Stimulated activated naive CD8-positive, alpha-beta T cell treated with anti-CD3 and anti-CD28 coated beads, Interleukin-15, Interleukin-2, amounts not matched to agents 100 ng/mL and 50 ng/mL, for 24 hours (primary cell): ENCODE results near the gene IWS1.
"Not testable (repeated sequence)": the region's sequence is repeated elsewhere in the genome, so short reads cannot be mapped to it uniquely, and the experiment has no call there.

Source experiments
- H3K27ac Mint-ChIP-seq: one replicate; pipeline ENCODE4 v1.8.0; 2021; ENCODE audit warnings: mild to moderate bottlenecking, mixed read lengths
- H3K27me3 Mint-ChIP-seq: one replicate; pipeline ENCODE4 v1.8.0; 2021; ENCODE audit warnings: mixed read lengths
- H3K36me3 Mint-ChIP-seq: one replicate; pipeline ENCODE4 v1.8.0; 2021; ENCODE audit warnings: low read depth, mixed read lengths
- H3K4me1 Mint-ChIP-seq: one replicate; pipeline ENCODE4 v1.8.0; 2021; ENCODE audit warnings: low read depth, mixed read lengths
- H3K4me3 Mint-ChIP-seq: one replicate; pipeline ENCODE4 v1.8.0; 2021; ENCODE audit warnings: mild to moderate bottlenecking, mixed read lengths
- H3K9me3 Mint-ChIP-seq: one replicate; pipeline ENCODE4 v1.8.0; 2021; ENCODE audit warnings: mixed read lengths

The IWS1 gene

GRCh38 chr2:127526132-127527000, at the start of gene IWS1:
TSS of gene IWS1 (minus strand) at chr2:127526489. CDS start at chr2:127526208, 281 bp downstream.
- Mint-ChIP-seq H3K4me1 (peaks cover 46% of the 10 kb centered on the region), H3K9me3 (no peaks in the 10 kb centered on the region), H3K4me3 (peak within 1 kb of the TSS; percentile 96), H3K27ac (peak within 1 kb of the TSS; percentile 98), H3K36me3 (peaks cover 24% of the 10 kb centered on the region), H3K27me3 (no peaks in the 10 kb centered on the region)

- no peaks in the 10 kb centered on the region for H3K36me3 Mint-ChIP-seq
- no peak overlapping the region for H3K27ac Mint-ChIP-seq
- H3K9me3 Mint-ChIP-seq: no peaks in the 10 kb centered on the region
- no peak overlapping the region for H3K4me3 Mint-ChIP-seq
- H3K4me1 Mint-ChIP-seq: peaks cover 21% of the 10 kb centered on the region
- H3K27me3 Mint-ChIP-seq: no peaks in the 10 kb centered on the region
Observed at GRCh38 chr2:127575941-127576432, 49.7 kb upstream of the IWS1 start.

- peaks cover 21% of the 10 kb centered on the region for H3K4me1 Mint-ChIP-seq
- no peak overlapping the region for H3K4me3 Mint-ChIP-seq
- no peak overlapping the region for H3K27ac Mint-ChIP-seq
- no peaks in the 10 kb centered on the region for H3K27me3 Mint-ChIP-seq
- no peaks in the 10 kb centered on the region for H3K36me3 Mint-ChIP-seq
- H3K9me3 Mint-ChIP-seq: no peaks in the 10 kb centered on the region
Observed at GRCh38 chr2:127575185-127575765, 49.0 kb upstream of the IWS1 start.

GRCh38 chr2:127574656-127575055, 48.4 kb upstream of the IWS1 start:
- no peak overlapping the region for H3K27ac Mint-ChIP-seq
- no peaks in the 10 kb centered on the region for H3K36me3 Mint-ChIP-seq
- no peaks in the 10 kb centered on the region for H3K9me3 Mint-ChIP-seq

GRCh38 chr2:127573771-127574170, 47.5 kb upstream of the IWS1 start:
- Mint-ChIP-seq H3K27me3 (no peaks in the 10 kb centered on the region), H3K9me3 (no peaks in the 10 kb centered on the region), H3K27ac (no peak overlapping the region), H3K36me3 (no peaks in the 10 kb centered on the region), H3K4me1 (peaks cover 21% of the 10 kb centered on the region), H3K4me3 (no peak overlapping the region)

More at GRCh38 chr2:127574656-127575055, 48.4 kb upstream of the IWS1 start:
- H3K4me3 Mint-ChIP-seq: no peak overlapping the region
- H3K4me1 Mint-ChIP-seq: peaks cover 21% of the 10 kb centered on the region
- no peaks in the 10 kb centered on the region for H3K27me3 Mint-ChIP-seq

- Mint-ChIP-seq H3K27ac (no peak overlapping the region), H3K9me3 (no peaks in the 10 kb centered on the region), H3K4me1 (peaks cover 21% of the 10 kb centered on the region), H3K27me3 (no peaks in the 10 kb centered on the region), H3K4me3 (no peak overlapping the region), H3K36me3 (no peaks in the 10 kb centered on the region)
Observed at GRCh38 chr2:127573298-127573697, 47.0 kb upstream of the IWS1 start.

- no peak overlapping the region for H3K27ac Mint-ChIP-seq
- no peaks in the 10 kb centered on the region for H3K9me3 Mint-ChIP-seq
- H3K4me1 Mint-ChIP-seq: peaks cover 18% of the 10 kb centered on the region
- H3K4me3 Mint-ChIP-seq: no peak overlapping the region
- no peaks in the 10 kb centered on the region for H3K36me3 Mint-ChIP-seq
- H3K27me3 Mint-ChIP-seq: no peaks in the 10 kb centered on the region
Observed at GRCh38 chr2:127572841-127573240, 46.6 kb upstream of the IWS1 start.

- H3K36me3 Mint-ChIP-seq, H3K27me3 Mint-ChIP-seq, H3K27ac Mint-ChIP-seq, H3K9me3 Mint-ChIP-seq, H3K4me3 Mint-ChIP-seq: not testable (repeated sequence)
- H3K4me1 Mint-ChIP-seq: peaks cover 14% of the 10 kb centered on the region
Observed at GRCh38 chr2:127572352-127572751, 46.1 kb upstream of the IWS1 start.

GRCh38 chr2:127570282-127571250, 44.3 kb upstream of the IWS1 start:
- Mint-ChIP-seq H3K27me3 (no peaks in the 10 kb centered on the region), H3K27ac (no peak overlapping the region), H3K9me3 (no peaks in the 10 kb centered on the region), H3K36me3 (no peaks in the 10 kb centered on the region), H3K4me3 (no peak overlapping the region), H3K4me1 (peaks cover 7% of the 10 kb centered on the region)

GRCh38 chr2:127569666-127570065, 43.4 kb upstream of the IWS1 start:
- H3K4me1 Mint-ChIP-seq: no peaks in the 10 kb centered on the region

GRCh38 chr2:127568128-127568527, 41.8 kb upstream of the IWS1 start:
- no peak overlapping the region for H3K4me3 Mint-ChIP-seq
- peaks cover 7% of the 10 kb centered on the region for H3K4me1 Mint-ChIP-seq
- H3K36me3 Mint-ChIP-seq: no peaks in the 10 kb centered on the region
- H3K27me3 Mint-ChIP-seq: no peaks in the 10 kb centered on the region
- H3K27ac Mint-ChIP-seq: no peak overlapping the region
- H3K9me3 Mint-ChIP-seq: no peaks in the 10 kb centered on the region

More at GRCh38 chr2:127569666-127570065, 43.4 kb upstream of the IWS1 start:
- Mint-ChIP-seq H3K27ac (no peak overlapping the region), H3K36me3 (no peaks in the 10 kb centered on the region), H3K4me3 (no peak overlapping the region), H3K9me3 (no peaks in the 10 kb centered on the region), H3K27me3 (no peaks in the 10 kb centered on the region)

GRCh38 chr2:127567351-127567854, 41.1 kb upstream of the IWS1 start:
- Mint-ChIP-seq H3K4me3 (no peak overlapping the region), H3K27ac (no peak overlapping the region), H3K36me3 (no peaks in the 10 kb centered on the region), H3K4me1 (peaks cover 7% of the 10 kb centered on the region), H3K9me3 (no peaks in the 10 kb centered on the region), H3K27me3 (peaks cover 3% of the 10 kb centered on the region)

GRCh38 chr2:127566576-127566975, 40.3 kb upstream of the IWS1 start:
- H3K4me3 Mint-ChIP-seq: no peak overlapping the region
- H3K9me3 Mint-ChIP-seq: no peaks in the 10 kb centered on the region
- H3K36me3 Mint-ChIP-seq: no peaks in the 10 kb centered on the region
- H3K27ac Mint-ChIP-seq: no peak overlapping the region
- H3K4me1 Mint-ChIP-seq: peaks cover 7% of the 10 kb centered on the region
- peaks cover 3% of the 10 kb centered on the region for H3K27me3 Mint-ChIP-seq

- H3K27me3 Mint-ChIP-seq: peaks cover 3% of the 10 kb centered on the region
- no peaks in the 10 kb centered on the region for H3K9me3 Mint-ChIP-seq
Observed at GRCh38 chr2:127566139-127566417, 39.8 kb upstream of the IWS1 start.

More at GRCh38 chr2:127566139-127566417, 39.8 kb upstream of the IWS1 start:
- no peak overlapping the region for H3K4me3 Mint-ChIP-seq
- H3K36me3 Mint-ChIP-seq: no peaks in the 10 kb centered on the region
- H3K4me1 Mint-ChIP-seq: peaks cover 7% of the 10 kb centered on the region
- no peak overlapping the region for H3K27ac Mint-ChIP-seq
